SK-N-MC (cell line): ENCODE results near the gene ZNF484.
"Not testable (repeated sequence)": the region's sequence is repeated elsewhere in the genome, so short reads cannot be mapped to it uniquely, and the experiment has no call there.

Experiments used
- EZH2 ChIP-seq: fragments of 200-600 bp; sonication (generic); IDR thresholded peaks from one replicate; pipeline ENCODE4 v1.6.1; 2017; ENCODE audit warnings: antibody characterized with exemption
- FOXP2 ChIP-seq: optimal IDR thresholded peaks from 2 replicates; pipeline ENCODE3; 2011; ENCODE audit warnings: mild to moderate bottlenecking, moderate library complexity; ENCODE audit not compliant: insufficient read depth; ENCODE audit errors: extremely low read length, control extremely low read depth
- POLR2AphosphoS5 ChIP-seq: IDR thresholded peaks from 2 replicates; pipeline ENCODE4 v1.6.1; 2012; ENCODE audit warnings: mild to moderate bottlenecking, low read depth, low read length, borderline replicate concordance

- not testable (repeated sequence) for TF ChIP-seq EZH2, POLR2AphosphoS5, FOXP2
Observed at GRCh38 chr9:92905137-92905536, 27.3 kb upstream of the ZNF484 start.
